Astrocyte of the spinal cord (primary cell): ENCODE results near the gene RECQL5.

Experiments
- DNase-seq: peaks from one replicate; pipeline ENCODE4 v3.0.0; 2011; ENCODE audit warnings: low read depth, low spot score
- H3K4me3 ChIP-seq: 2 replicates; pipeline ENCODE4 v1.5.1; 2011; ENCODE audit warnings: low read depth, mild to moderate bottlenecking, low read length, moderate library complexity
- CTCF ChIP-seq: IDR thresholded peaks from 2 replicates; pipeline ENCODE4 v1.5.1; 2012; ENCODE audit warnings: low read depth, mild to moderate bottlenecking, low read length, inconsistent platforms
- in situ Hi-C: cut with HindIII; loops from 2 replicates; pipeline ENCODE4 v1.10.0; 2017; ENCODE audit warnings: low sequenced_read_pairs

The RECQL5 gene

DNA sequence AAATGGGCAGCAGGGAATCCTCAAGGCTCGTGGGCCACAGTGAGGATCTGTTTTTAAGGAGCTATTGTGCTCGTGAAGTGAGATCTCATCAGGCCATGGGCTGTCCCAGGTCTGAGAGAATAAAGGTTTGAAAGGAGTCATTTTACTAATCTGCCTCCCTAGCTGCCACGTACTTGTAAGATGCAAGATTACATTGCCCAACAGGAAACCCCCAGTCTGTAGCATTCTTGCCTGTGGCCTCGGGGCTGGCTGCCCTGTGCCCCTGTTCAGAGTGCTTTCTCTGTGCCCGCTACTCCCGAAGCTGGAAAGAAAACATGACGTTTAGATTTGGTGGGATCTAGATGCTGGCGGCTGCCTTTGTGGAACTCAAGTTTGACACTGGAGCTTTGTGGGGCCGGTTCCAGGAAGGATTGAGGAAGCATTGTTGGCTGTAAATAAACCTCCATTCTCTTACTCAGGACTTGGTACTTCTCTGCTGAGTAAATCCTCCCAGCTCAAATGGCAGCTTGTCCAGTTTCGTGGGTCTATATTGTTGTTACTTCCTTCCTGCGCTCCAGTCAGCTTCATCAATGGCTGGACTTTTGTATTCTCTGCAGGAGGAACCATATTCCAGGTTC lies 21.4 kb upstream of the RECQL5 start:
- no peak overlapping the region for H3K4me3 ChIP-seq
- no peak for DNase-seq
- in situ Hi-C loops: no loop called here
- TF ChIP-seq CTCF: no peak

- TF ChIP-seq CTCF: no peak
- DNase-seq: no peak
- H3K4me3 ChIP-seq: no peak overlapping the region
- in situ Hi-C loops: no loop called here
These were observed 18.5 kb upstream of the RECQL5 start for GRCh38 chr17:75685499-75685898.

- TF ChIP-seq CTCF: no peak
- H3K4me3 ChIP-seq: no peak overlapping the region
- DNase-seq: peak; percentile 76
- in situ Hi-C loops: no loop called here
These were observed 18.0 kb upstream of the RECQL5 start for GRCh38 chr17:75684924-75685323.

DNA sequence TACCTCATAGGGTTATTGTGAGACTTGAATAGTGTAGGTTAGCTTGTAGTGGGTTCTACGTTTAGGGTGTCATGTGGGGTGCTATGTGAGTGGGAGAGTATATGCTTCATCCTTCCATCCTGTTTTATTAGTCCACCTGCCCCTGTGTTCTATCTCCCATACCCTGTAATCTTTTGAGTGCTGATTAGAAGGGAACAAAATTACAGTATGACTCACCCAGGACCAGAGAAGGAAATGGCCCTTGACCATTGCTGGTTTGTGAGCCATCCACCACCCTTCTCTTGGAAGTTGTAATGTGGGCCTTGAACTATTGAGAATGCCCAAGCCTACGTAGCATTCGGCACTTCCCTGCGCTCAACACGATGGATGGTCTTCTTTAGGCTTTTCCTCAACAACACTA lies 17.3 kb upstream of the RECQL5 start:
- no peak for TF ChIP-seq CTCF
- DNase-seq: peak; percentile 39
- in situ Hi-C loops: no loop called here

GRCh38 chr17:75683583-75683982 lies 16.6 kb upstream of the RECQL5 start:
- in situ Hi-C loops: no loop called here
- peak; percentile 69 for DNase-seq
- no peak for TF ChIP-seq CTCF
- H3K4me3 ChIP-seq: no peak overlapping the region

More for the DNA sequence above, 17.3 kb upstream of the RECQL5 start:
- H3K4me3 ChIP-seq: no peak overlapping the region

DNA sequence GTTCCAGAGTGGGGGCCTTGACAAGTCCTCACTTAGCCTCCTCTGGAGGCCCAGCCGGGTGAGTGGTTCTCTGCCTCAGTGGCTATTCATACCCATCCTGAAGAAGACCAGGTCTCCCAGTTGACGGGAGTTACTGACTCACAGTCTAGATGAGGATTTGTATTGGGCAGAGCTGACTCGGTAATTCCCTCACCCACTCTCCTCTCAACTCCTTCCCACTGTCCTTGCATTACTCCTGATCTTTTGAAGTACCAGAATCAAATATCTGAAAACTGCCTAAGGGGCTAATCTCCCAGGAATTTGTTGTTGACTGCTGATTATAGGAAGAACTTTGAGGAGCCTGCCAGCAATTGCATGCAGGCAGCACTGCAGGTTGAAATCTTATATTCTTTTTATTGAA lies 14.3 kb upstream of the RECQL5 start:
- H3K4me3 ChIP-seq: no peak overlapping the region
- no peak for TF ChIP-seq CTCF
- peak; percentile 60 for DNase-seq
- in situ Hi-C loops: no loop called here
